Lower leg skin (tissue), 3 donors: ENCODE data around the gene PTPN20.

Experiments
- CTCF ChIP-seq, 3 donors: fragments of 450-650 bp; IDR thresholded peaks; one replicate each; pipeline ENCODE4 v1.5.1; 2016; ENCODE audit warnings: antibody characterized with exemption in 3 of 3, mild to moderate bottlenecking in 3 of 3, moderate library complexity in 2 of 3
- POLR2A ChIP-seq, 2 donors: fragments of 450-650 bp; IDR thresholded peaks; one replicate each; pipeline ENCODE4 v1.6.1; 2016 to 2017; ENCODE audit warnings: antibody characterized with exemption in 2 of 2, mild to moderate bottlenecking in 1 of 2, moderate library complexity in 1 of 2

GRCh38 chr10:47027108-47027783 is 116.0 kb downstream of the PTPN20 start:
- no peak for TF ChIP-seq CTCF (IDR thresholded peaks at IDR 0.05)
- TF ChIP-seq POLR2A (IDR thresholded peaks at IDR 0.05): no peak
